RKO (cell line): Measurements from ENCODE around the gene STARD9.
"Not testable (repeated sequence)": the region's sequence is repeated elsewhere in the genome, so short reads cannot be mapped to it uniquely, and the experiment has no call there.

ENCODE experiments used
- DNase-seq: peaks from one replicate; pipeline ENCODE4 v3.0.0-alpha.2; 2016; ENCODE audit warnings: low spot score

The STARD9 gene

GRCh38 chr15:42575188-42576039 lies at the start of gene STARD9:
TSS of gene STARD9 (plus strand) at chr15:42575606. CDS start at chr15:42575716, 110 bp downstream.
- DNase-seq: peak; percentile 98

GRCh38 chr15:42528970-42529369 lies 46.4 kb upstream of the STARD9 start:
- DNase-seq: no peak

- DNase-seq: no peak
Observed at GRCh38 chr15:42533246-42533645, 42.2 kb upstream of the STARD9 start.

GRCh38 chr15:42544853-42545629 lies 30.4 kb upstream of the STARD9 start:
- DNase-seq: no peak

- DNase-seq: no peak
Observed at GRCh38 chr15:42547918-42548248, 27.5 kb upstream of the STARD9 start.

- DNase-seq: peak; percentile 85
Observed at GRCh38 chr15:42548249-42549031, 27.0 kb upstream of the STARD9 start, which contains the start of the genes HAUS2 and LRRC57. TSS of gene HAUS2 (plus strand) at chr15:42548838. CDS start at chr15:42548873, 35 bp downstream. TSS of gene LRRC57 (minus strand) at chr15:42548793. CDS start at chr15:42548434, 359 bp downstream.

GRCh38 chr15:42549032-42549491 lies 26.3 kb upstream of the STARD9 start:
- DNase-seq: peak; percentile 56

GRCh38 chr15:42549741-42550392 lies 25.5 kb upstream of the STARD9 start:
- DNase-seq: no peak

GRCh38 chr15:42553554-42553953 lies 21.9 kb upstream of the STARD9 start:
- DNase-seq: no peak

GRCh38 chr15:42556550-42557207 lies 18.7 kb upstream of the STARD9 start:
- DNase-seq: not testable (repeated sequence)

- no peak for DNase-seq
Observed at GRCh38 chr15:42558739-42559138, 16.7 kb upstream of the STARD9 start.

- DNase-seq: no peak
Observed at GRCh38 chr15:42576040-42576594, 711 bp downstream of the STARD9 start.

- DNase-seq: no peak
Observed at GRCh38 chr15:42576776-42577175, 1.4 kb downstream of the STARD9 start.

GRCh38 chr15:42577514-42578031 lies 2.2 kb downstream of the STARD9 start:
- DNase-seq: no peak

GRCh38 chr15:42578984-42579537 lies 3.7 kb downstream of the STARD9 start:
- no peak for DNase-seq

GRCh38 chr15:42581272-42581730 lies 5.9 kb downstream of the STARD9 start:
- no peak for DNase-seq

GRCh38 chr15:42582569-42583375 lies 7.4 kb downstream of the STARD9 start:
- no peak for DNase-seq

- no peak for DNase-seq
Observed at GRCh38 chr15:42584031-42584765, 8.8 kb downstream of the STARD9 start.
